SK-N-MC (cell line): ENCODE data around the gene CMSS1.

ENCODE experiments used
- EZH2 ChIP-seq: fragments of 200-600 bp; sonication (generic); IDR thresholded peaks from one replicate; pipeline ENCODE4 v1.6.1; 2017; ENCODE audit warnings: antibody characterized with exemption
- POLR2AphosphoS5 ChIP-seq: IDR thresholded peaks from 2 replicates; pipeline ENCODE4 v1.6.1; 2012; ENCODE audit warnings: mild to moderate bottlenecking, low read depth, low read length, borderline replicate concordance

DNA sequence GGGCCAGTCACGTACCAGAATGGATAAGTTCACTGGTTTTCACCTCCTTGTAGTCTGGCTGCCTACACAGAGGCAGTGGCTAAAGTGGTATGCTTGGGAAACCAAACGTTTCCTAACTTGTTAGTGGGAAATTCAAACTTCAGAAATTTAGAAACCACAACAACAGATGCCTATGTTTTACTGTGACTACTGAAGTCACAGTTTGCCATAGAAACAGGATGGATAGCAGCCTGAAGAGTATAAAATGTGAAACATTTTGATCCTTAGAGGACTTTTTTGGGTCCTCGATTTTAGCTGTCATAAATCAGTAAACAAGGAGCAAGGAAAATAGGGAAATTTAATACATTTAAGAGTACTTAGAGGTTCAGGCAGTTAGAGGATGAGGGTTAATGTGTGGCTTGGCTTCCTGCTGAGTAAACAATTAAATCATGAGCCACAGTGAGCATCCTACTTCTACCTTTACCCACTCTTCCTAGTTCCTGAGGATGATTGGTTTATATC is 48.6 kb downstream of the CMSS1 start:
- no peak for TF ChIP-seq EZH2
- TF ChIP-seq POLR2AphosphoS5, result no peak
